GM12878 (cell line): ENCODE data around the gene CEND1. TPM values are rescaled to one million over a fixed set of nuclear protein-coding genes. Genes with fewer than 3 reads are reported as not detected.

Experiments
- ATAC-seq: fragments of 200-7000 bp; cut with Tn5 transposase; 3 replicates; pipeline ENCODE4 v1.9.1; 2020; ENCODE audit warnings: mild to moderate bottlenecking, moderate library complexity
- BruUV-seq: library from RNA; stranded (reverse); fragments of 400-500 nt; replicated peaks from 2 replicates; lab custom pipeline; 2021; lab: Mats Ljungman, UMichigan
- CTCF ChIA-PET: fragments of 300-600 bp; sonication (Branson Sonifier 250); formaldehyde crosslinking; extraction: SDS; loops from one replicate; lab custom pipeline; 2021; ENCODE audit warnings: inconsistent platforms; lab: Yijun Ruan, JAX
- POLR2A ChIA-PET: fragments of 350-600 bp; formaldehyde crosslinking; extraction: SDS; loops from one replicate; lab custom pipeline; 2021; ENCODE audit warnings: inconsistent platforms; lab: Charles Lee
- RAD21 ChIA-PET: fragments of 300-600 bp; sonication (Branson Sonifier 250); formaldehyde crosslinking; loops from one replicate; lab custom pipeline; 2023; ENCODE audit warnings: antibody characterized with exemption; ENCODE audit not compliant: unreplicated experiment; lab: Charles Lee
- SMC1A ChIA-PET: fragments of 300-600 bp; sonication (Branson Sonifier 250); formaldehyde crosslinking; loops from one replicate; lab custom pipeline; 2023; ENCODE audit not compliant: unreplicated experiment, uncharacterized antibody; lab: Charles Lee
- DNase-seq: peaks from one replicate; pipeline ENCODE4 v3.0.0-alpha.2; 2011; ENCODE audit warnings: low read depth, low spot score
- FAIRE-seq: peaks from 3 replicates; lab custom pipeline; 2011; peaks lifted over from hg19 to GRCh38; lab: Jason Lieb, UNC
- H2AFZ ChIP-seq: 2 replicates; pipeline ENCODE4 v1.6.0; 2011; ENCODE audit warnings: low read depth, low read length, control low read depth; ENCODE audit not compliant: control insufficient read depth
- H3K27ac ChIP-seq: 2 replicates; pipeline ENCODE4 v1.5.1; 2011; ENCODE audit warnings: control low read depth; ENCODE audit not compliant: control insufficient read depth, insufficient read depth
- H3K27me3 ChIP-seq, 2 experiments: replicated peaks in 1 of 2; 2 replicates each; pipeline versions ENCODE4 v1.6.0 to v1.6.1; 2011; ENCODE audit warnings: low read length in 1 of 2; ENCODE audit not compliant: control insufficient read depth in 2 of 2, insufficient read depth in 2 of 2
- H3K36me3 ChIP-seq, 2 experiments: 2 replicates each; pipeline ENCODE4 v1.5.1; 2011; ENCODE audit warnings: low read length in 1 of 2; ENCODE audit not compliant: control insufficient read depth in 2 of 2, insufficient read depth in 2 of 2
- H3K4me1 ChIP-seq: 2 replicates; pipeline ENCODE4 v1.6.1; 2011; ENCODE audit warnings: mild to moderate bottlenecking, low read length, moderate library complexity, mixed read lengths; ENCODE audit not compliant: control insufficient read depth, insufficient read depth
- H3K4me2 ChIP-seq: 2 replicates; pipeline ENCODE4 v1.6.0; 2011; ENCODE audit warnings: control low read depth; ENCODE audit not compliant: control insufficient read depth, insufficient read depth
- H3K4me3 ChIP-seq: fragments of 200-600 bp; sonication (generic); 2 replicates; pipeline ENCODE4 v1.5.1; 2016
- H3K79me2 ChIP-seq: 2 replicates; pipeline ENCODE4 v1.6.0; 2011; ENCODE audit warnings: low read length; ENCODE audit not compliant: control insufficient read depth, insufficient read depth
- H3K9ac ChIP-seq: 2 replicates; pipeline ENCODE4 v1.8.0; 2011; ENCODE audit warnings: low read length, control low read depth, mixed read lengths; ENCODE audit not compliant: control insufficient read depth, insufficient read depth
- H3K9me3 ChIP-seq: replicated peaks from 3 replicates; pipeline ENCODE4 v1.5.1; 2011; ENCODE audit warnings: mild to moderate bottlenecking, low read length; ENCODE audit not compliant: control insufficient read depth, insufficient read depth
- H4K20me1 ChIP-seq: 2 replicates; pipeline ENCODE4 v1.6.0; 2011; ENCODE audit not compliant: control insufficient read depth, insufficient read depth
- BHLHE40 ChIP-seq, 2 experiments: fragments of 450-650 bp in 1 of 2; IDR thresholded peaks; 2 replicates each; pipeline ENCODE4 v1.6.1; 2011 to 2017; ENCODE audit warnings: low read depth in 2 of 2, borderline replicate concordance in 1 of 2, improper control_type of control experiment in 1 of 2, low read length in 1 of 2, mild to moderate bottlenecking in 1 of 2
- CHD2 ChIP-seq: IDR thresholded peaks from 2 replicates; pipeline ENCODE4 v1.6.1; 2011; ENCODE audit warnings: low read depth, low read length, improper control_type of control experiment, borderline replicate concordance
- CREM ChIP-seq: IDR thresholded peaks from 2 replicates; pipeline ENCODE4 v1.6.1; 2014; ENCODE audit warnings: antibody characterized with exemption, low read depth
- HCFC1 ChIP-seq: fragments of 150-350 bp; IDR thresholded peaks from 2 replicates; pipeline ENCODE4 v1.6.1; 2014; ENCODE audit warnings: low read length
- HDGF ChIP-seq: fragments of 450-650 bp; IDR thresholded peaks from 2 replicates; pipeline ENCODE4 v1.6.1; 2016; ENCODE audit warnings: antibody characterized with exemption
- IRF5 ChIP-seq: fragments of 450-650 bp; IDR thresholded peaks from 2 replicates; pipeline ENCODE4 v1.6.1; 2017; ENCODE audit warnings: borderline replicate concordance
- NBN ChIP-seq: fragments of 450-650 bp; IDR thresholded peaks from 2 replicates; pipeline ENCODE4 v1.6.1; 2016
- NFYB ChIP-seq: IDR thresholded peaks from 2 replicates; pipeline ENCODE4 v1.6.1; 2011; ENCODE audit warnings: low read depth, mild to moderate bottlenecking, low read length, improper control_type of control experiment, moderate library complexity; ENCODE audit not compliant: insufficient read depth
- NKRF ChIP-seq: fragments of 450-650 bp; conservative IDR thresholded peaks from 2 replicates; pipeline ENCODE4 v1.6.1; 2017; ENCODE audit warnings: mild to moderate bottlenecking, moderate library complexity
- POLR2A ChIP-seq: IDR thresholded peaks from 2 replicates; pipeline ENCODE4 v1.6.1; 2011; ENCODE audit warnings: low read depth, mild to moderate bottlenecking, low read length
- POLR2AphosphoS2 ChIP-seq: IDR thresholded peaks from 2 replicates; pipeline ENCODE4 v1.6.1; 2011; ENCODE audit warnings: low read depth, mild to moderate bottlenecking, low read length, improper control_type of control experiment, moderate library complexity
- POLR2AphosphoS5 ChIP-seq: IDR thresholded peaks from 2 replicates; pipeline ENCODE4 v1.6.1; 2011; ENCODE audit warnings: mild to moderate bottlenecking, low read length, inconsistent platforms
- SP1 ChIP-seq: IDR thresholded peaks from one replicate; pipeline ENCODE4 v1.6.1; 2011; ENCODE audit warnings: low read depth, low read length
- SRF ChIP-seq, 2 experiments: IDR thresholded peaks; 2 replicates each; pipeline ENCODE4 v1.6.1; 2011; ENCODE audit warnings: low read depth in 2 of 2, low read length in 2 of 2, mild to moderate bottlenecking in 1 of 2, moderate library complexity in 1 of 2
- TARDBP ChIP-seq: IDR thresholded peaks from 2 replicates; pipeline ENCODE4 v1.6.1; 2016; ENCODE audit warnings: borderline replicate concordance
- TCF3 ChIP-seq: IDR thresholded peaks from 2 replicates; pipeline ENCODE4 v1.6.1; 2012; ENCODE audit warnings: low read depth, mild to moderate bottlenecking, low read length, borderline replicate concordance; ENCODE audit not compliant: insufficient read depth
- WGBS: methylation state at CpG from one replicate; pipeline ENCODE4 v1.1.6; 2016; ENCODE audit warnings: low lambda C conversion rate; ENCODE audit not compliant: insufficient replicate concordance, insufficient coverage; ENCODE audit errors: missing lambda C conversion rate; 5-methylcytosine and 5-hydroxymethylcytosine counted together
- in situ Hi-C: fragments of 300-500 bp; cut with MboI; formaldehyde crosslinking; loops from 9 replicates; pipeline ENCODE4 v1.14.3; 2018; ENCODE audit warnings: mixed read lengths
- intact Hi-C: fragments of 100-400 bp; cut with micrococcal nuclease; formaldehyde crosslinking; loops from one replicate; pipeline ENCODE4 v1.14.2; 2022; ENCODE audit not compliant: unreplicated experiment
- polyA plus RNA-seq, 11 experiments: library from polyadenylated mRNA; depleted of rRNA in 4 of 11; unstranded in 6 of 11; stranded (reverse) in 5 of 11; fragments of >200 nt; fragmentation: Nextera tagmentation in 4 of 11; fragmentation: Illumina TruSeq in 1 of 11; extraction: Ambion mirVana in 4 of 11; extraction: Trizol in 1 of 11; gene quantifications; 1 replicate in 1 of 11; 2 replicates in 10 of 11; pipeline versions ENCODE4 v1.2.1 to v1.2.3, GENCODE V29; 2011 to 2016; ENCODE audit warnings: inconsistent platforms in 2 of 11, missing spikeins in 2 of 11, low read depth in 1 of 11
- total RNA-seq, 4 experiments: library from RNA; depleted of rRNA in 3 of 4; stranded (reverse); fragments of >200 nt in 3 of 4; fragmentation: Illumina TruSeq in 1 of 4; extraction: Trizol in 1 of 4; gene quantifications; 2 replicates each; pipeline versions ENCODE4 v1.2.1 to v1.2.3, GENCODE V29; 2013 to 2021

CEND1 gene
- total and polyA plus RNA-seq, 10 of the 15 experiments (the other 5 are each of a cell fraction or from before 2014, with no cell fraction given), result 0.31 to 13.6 (median 7.2) TPM; not detected in 1

- no peaks in the 10 kb centered on the region for H3K27me3 ChIP-seq
- ChIA-PET CTCF (interaction anchor here (1.1 to 1.5 kb wide), 5 partner anchors 9 to 243 kb away, joined by 3 to 5 read pairs (median 4); no protein-coding TSS in a partner anchor), SMC1A (interaction anchor here (1.2 kb wide), 1 partner anchor 9 kb away, joined by 3 read pairs; no protein-coding TSS in a partner anchor), POLR2A (interaction anchor here (0.5 to 1.7 kb wide), 8 partner anchors 8 to 229 kb away, joined by 3 to 10 read pairs (median 4); partner anchors contain the start of gene RPLP2), RAD21 (interaction anchor here (1.3 to 2.8 kb wide), 3 partner anchors 48 to 262 kb away, joined by 4 to 14 read pairs (median 9); partner anchors contain the start of gene HRAS)
- peak overlapping the region; percentile 100 for H3K4me2 ChIP-seq
- H3K79me2 ChIP-seq, result peaks cover 30% of the 10 kb centered on the region
- H3K9me3 ChIP-seq, result no peaks in the 10 kb centered on the region
- no peaks in the 10 kb centered on the region for H4K20me1 ChIP-seq
- H3K9ac ChIP-seq, result peak overlapping the region; percentile 79
- BruUV-seq, result no TSS peak
- H3K36me3 ChIP-seq, result peaks cover 0 to 12% of the 10 kb centered on the region in 2 experiments; a peak in 2 of 4 replicates
- peak overlapping the region; percentile 85 for H3K27ac ChIP-seq
- peak overlapping the region; percentile 92 for H2AFZ ChIP-seq
- DNase-seq (no peak), FAIRE-seq (peak; percentile 94), ATAC-seq (peak; percentile 76)
- WGBS, result under 1% methylated on average over 57 of the region's 57 CpGs
- peak overlapping the region; percentile 97 for H3K4me3 ChIP-seq
- intact Hi-C loops (loop anchor here (1.0 to 5.0 kb wide), 2 partner anchors 12 to 50 kb away; partner anchors contain the start of genes RPLP2 and TALDO1), in situ Hi-C loops (no loop called here)
- H3K4me1 ChIP-seq, result peaks cover 15% of the 10 kb centered on the region
- TF ChIP-seq IRF5 (no peak), BHLHE40 (IDR thresholded peaks at IDR 0.05; ENCODE audit: borderline replicate concordance in 1 of 2, low read depth in 2 of 2, low read length in 1 of 2) (peak; percentile 32 to 75; a peak in 1 of 4 replicates), SRF (IDR thresholded peaks at IDR 0.05; ENCODE audit: low read depth in 2 of 2, low read length in 2 of 2) (peak; percentile 58 to 78; a peak in 3 of 4 replicates), CREM (0 out of 2 replicates have a peak, but pooled peaks have one; percentile 20), TCF3 (0 out of 2 replicates have a peak, but pooled peaks have one; percentile 47), NFYB (no peak), CHD2 (0 out of 2 replicates have a peak, but pooled peaks have one; percentile 11), SP1 (peak; percentile 36), HDGF (0 out of 2 replicates have a peak, but pooled peaks have one; percentile 59), HCFC1 (peak; percentile 7; the same call in 1 of the 2 replicates), POLR2AphosphoS2 (peak; percentile 48; the same call in 1 of the 2 replicates), POLR2A (peak; percentile 71), POLR2AphosphoS5 (peak; percentile 42; the same call in 1 of the 2 replicates), TARDBP (0 out of 2 replicates have a peak, but pooled peaks have one; percentile 28), NBN (0 out of 2 replicates have a peak, but pooled peaks have one; percentile 56), NKRF (peak; percentile 57)
Measured at GRCh38 chr11:797296-798092, 7.6 kb upstream of the CEND1 start.
